Measurements from ENCODE around the gene CRY2.

CRY2 gene

GRCh38 chr11:45913942-45914635 lies 66.8 kb downstream of the CRY2 start:
- no peak overlapping the region for H3K9ac ChIP-seq (ENCODE audit: low read length)
- H3K79me2 ChIP-seq (ENCODE audit: control insufficient read depth, insufficient read depth, low read length), result no peaks in the 10 kb centered on the region
- no peak overlapping the region for H4K5ac ChIP-seq (ENCODE audit: low read length)
- no CpG with 5 or more reads among the region's 22 CpGs for WGBS (ENCODE audit: extremely low coverage, insufficient coverage, low lambda C conversion rate)
- no peaks in the 10 kb centered on the region for H3K79me1 ChIP-seq (ENCODE audit: low read length)
- H4K8ac ChIP-seq (ENCODE audit: low read depth, low read length), result no peak overlapping the region
- no peak overlapping the region for H2BK15ac ChIP-seq (replicated peaks; ENCODE audit: low read depth)
- H3K18ac ChIP-seq (ENCODE audit: low read length), result no peak overlapping the region
- DNase-seq, result no peak
- H3K4me2 ChIP-seq (ENCODE audit: low read length), result no peak overlapping the region
- no peak overlapping the region for H3K23ac ChIP-seq (ENCODE audit: low read length)
- no peak overlapping the region for H2BK5ac ChIP-seq (ENCODE audit: low read length)
- H3K36me3 ChIP-seq (ENCODE audit: control insufficient read depth, insufficient read depth, low read length), result peaks cover 3% of the 10 kb centered on the region
- H3K4ac ChIP-seq (ENCODE audit: low read depth, low read length), result no peak overlapping the region
- H2BK120ac ChIP-seq (ENCODE audit: low read depth, low read length), result no peak overlapping the region
- H3K4me3 ChIP-seq (ENCODE audit: low read length), result no peak overlapping the region
- H3K56ac ChIP-seq (ENCODE audit: low read length), result no peak overlapping the region
- peaks cover 1% of the 10 kb centered on the region for H3K4me1 ChIP-seq (ENCODE audit: control insufficient read depth, low read depth, low read length)
- no peaks in the 10 kb centered on the region for H3K27me3 ChIP-seq (ENCODE audit: insufficient read depth, low read length, poor library complexity)
- no peak overlapping the region for H3K27ac ChIP-seq (ENCODE audit: low read depth, low read length)
- no peak overlapping the region for H2AK5ac ChIP-seq (ENCODE audit: low read length)

- Histone ChIP-seq H3K27me3 (ENCODE audit: insufficient read depth, low read length, poor library complexity) (no peaks in the 10 kb centered on the region), H3K56ac (ENCODE audit: low read length) (no peak overlapping the region), H3K23ac (ENCODE audit: low read length) (no peak overlapping the region), H2BK15ac (replicated peaks; ENCODE audit: low read depth) (no peak overlapping the region), H3K18ac (ENCODE audit: low read length) (no peak overlapping the region), H3K79me1 (ENCODE audit: low read length) (no peaks in the 10 kb centered on the region), H2AK5ac (ENCODE audit: low read length) (no peak overlapping the region), H4K5ac (ENCODE audit: low read length) (no peak overlapping the region), H3K27ac (ENCODE audit: low read depth, low read length) (no peak overlapping the region), H3K79me2 (ENCODE audit: control insufficient read depth, insufficient read depth, low read length) (no peaks in the 10 kb centered on the region), H3K4me1 (ENCODE audit: control insufficient read depth, low read depth, low read length) (peaks cover 1% of the 10 kb centered on the region), H4K8ac (ENCODE audit: low read depth, low read length) (no peak overlapping the region), H3K4me3 (ENCODE audit: low read length) (no peak overlapping the region), H3K9ac (ENCODE audit: low read length) (no peak overlapping the region), H3K4ac (ENCODE audit: low read depth, low read length) (no peak overlapping the region), H3K36me3 (ENCODE audit: control insufficient read depth, insufficient read depth, low read length) (peaks cover 3% of the 10 kb centered on the region), H2BK120ac (ENCODE audit: low read depth, low read length) (no peak overlapping the region), H2BK5ac (ENCODE audit: low read length) (no peak overlapping the region), H3K4me2 (ENCODE audit: low read length) (no peak overlapping the region)
- DNase-seq, result no peak
- no CpG with 5 or more reads among the region's 13 CpGs for WGBS (ENCODE audit: extremely low coverage, insufficient coverage, low lambda C conversion rate)
Measured at GRCh38 chr11:45915446-45915845, 68.2 kb downstream of the CRY2 start.

GRCh38 chr11:45917286-45917622 lies 70.0 kb downstream of the CRY2 start:
- H3K18ac ChIP-seq (ENCODE audit: low read length), result no peak overlapping the region
- H3K79me2 ChIP-seq (ENCODE audit: control insufficient read depth, insufficient read depth, low read length), result no peaks in the 10 kb centered on the region
- H3K23ac ChIP-seq (ENCODE audit: low read length), result no peak overlapping the region
- H3K36me3 ChIP-seq (ENCODE audit: control insufficient read depth, insufficient read depth, low read length), result peaks cover 3% of the 10 kb centered on the region
- DNase-seq, result no peak
- peak overlapping the region; percentile 81 for H3K56ac ChIP-seq (ENCODE audit: low read length)
- peak overlapping the region; percentile 60 for H3K4me3 ChIP-seq (ENCODE audit: low read length)
- H3K4ac ChIP-seq (ENCODE audit: low read depth, low read length), result peak overlapping the region; percentile 4
- H4K5ac ChIP-seq (ENCODE audit: low read length), result no peak overlapping the region
- H3K4me2 ChIP-seq (ENCODE audit: low read length), result peak overlapping the region; percentile 52
- H2BK120ac ChIP-seq (ENCODE audit: low read depth, low read length), result no peak overlapping the region
- H3K4me1 ChIP-seq (ENCODE audit: control insufficient read depth, low read depth, low read length), result peaks cover 1% of the 10 kb centered on the region
- H2BK5ac ChIP-seq (ENCODE audit: low read length), result no peak overlapping the region
- H3K27me3 ChIP-seq (ENCODE audit: insufficient read depth, low read length, poor library complexity), result no peaks in the 10 kb centered on the region
- peak overlapping the region; percentile 72 for H3K9ac ChIP-seq (ENCODE audit: low read length)
- no peak overlapping the region for H2BK15ac ChIP-seq (replicated peaks; ENCODE audit: low read depth)
- no peak overlapping the region for H2AK5ac ChIP-seq (ENCODE audit: low read length)
- no CpG with 5 or more reads among the region's 16 CpGs for WGBS (ENCODE audit: extremely low coverage, insufficient coverage, low lambda C conversion rate)
- peak overlapping the region; percentile 69 for H3K27ac ChIP-seq (ENCODE audit: low read depth, low read length)
- H3K79me1 ChIP-seq (ENCODE audit: low read length), result no peaks in the 10 kb centered on the region
- no peak overlapping the region for H4K8ac ChIP-seq (ENCODE audit: low read depth, low read length)

- H2AK5ac ChIP-seq (ENCODE audit: low read length), result no peak within 1 kb of the TSS
- DNase-seq, result peak; percentile 98
- peak within 1 kb of the TSS; percentile 47 for H2BK5ac ChIP-seq (ENCODE audit: low read length)
- H3K79me1 ChIP-seq (ENCODE audit: low read length), result no peaks in the 10 kb centered on the region
- H3K9ac ChIP-seq (ENCODE audit: low read length), result peak within 1 kb of the TSS; percentile 93
- no peak within 1 kb of the TSS for H2BK15ac ChIP-seq (replicated peaks; ENCODE audit: low read depth)
- no peaks in the 10 kb centered on the region for H3K79me2 ChIP-seq (ENCODE audit: control insufficient read depth, insufficient read depth, low read length)
- no peaks in the 10 kb centered on the region for H3K27me3 ChIP-seq (ENCODE audit: insufficient read depth, low read length, poor library complexity)
- H4K5ac ChIP-seq (ENCODE audit: low read length), result no peak within 1 kb of the TSS
- H3K36me3 ChIP-seq (ENCODE audit: control insufficient read depth, insufficient read depth, low read length), result peaks cover 3% of the 10 kb centered on the region
- H3K23ac ChIP-seq (ENCODE audit: low read length), result peak within 1 kb of the TSS; percentile 59
- H3K27ac ChIP-seq (ENCODE audit: low read depth, low read length), result peak within 1 kb of the TSS; percentile 69
- peak within 1 kb of the TSS; percentile 87 for H3K4me3 ChIP-seq (ENCODE audit: low read length)
- no peak within 1 kb of the TSS for H4K8ac ChIP-seq (ENCODE audit: low read depth, low read length)
- peak within 1 kb of the TSS; percentile 21 for H3K4ac ChIP-seq (ENCODE audit: low read depth, low read length)
- peaks cover 1% of the 10 kb centered on the region for H3K4me1 ChIP-seq (ENCODE audit: control insufficient read depth, low read depth, low read length)
- H3K56ac ChIP-seq (ENCODE audit: low read length), result peak within 1 kb of the TSS; percentile 92
- WGBS (ENCODE audit: extremely low coverage, insufficient coverage, low lambda C conversion rate), result no CpG with 5 or more reads among the region's 45 CpGs
- no peak within 1 kb of the TSS for H3K18ac ChIP-seq (ENCODE audit: low read length)
- H2BK120ac ChIP-seq (ENCODE audit: low read depth, low read length), result no peak within 1 kb of the TSS
- H3K4me2 ChIP-seq (ENCODE audit: low read length), result peak within 1 kb of the TSS; percentile 94
Measured at GRCh38 chr11:45917623-45918330, 70.5 kb downstream of the CRY2 start, which contains the start of gene PEX16. Gene PEX16, minus strand, starts transcription at chr11:45917877. Its CDS starts 66 bp downstream, at chr11:45917811.

GRCh38 chr11:45918331-45918941 lies 71.2 kb downstream of the CRY2 start:
- peak overlapping the region; percentile 59 for H3K23ac ChIP-seq (ENCODE audit: low read length)
- peak overlapping the region; percentile 65 for H3K27ac ChIP-seq (ENCODE audit: low read depth, low read length)
- H2AK5ac ChIP-seq (ENCODE audit: low read length), result no peak overlapping the region
- no peak overlapping the region for H4K5ac ChIP-seq (ENCODE audit: low read length)
- no peaks in the 10 kb centered on the region for H3K79me2 ChIP-seq (ENCODE audit: control insufficient read depth, insufficient read depth, low read length)
- H3K18ac ChIP-seq (ENCODE audit: low read length), result no peak overlapping the region
- H3K56ac ChIP-seq (ENCODE audit: low read length), result peak overlapping the region; percentile 92
- DNase-seq, result peak; percentile 73
- H4K8ac ChIP-seq (ENCODE audit: low read depth, low read length), result no peak overlapping the region
- H3K9ac ChIP-seq (ENCODE audit: low read length), result peak overlapping the region; percentile 93
- H3K36me3 ChIP-seq (ENCODE audit: control insufficient read depth, insufficient read depth, low read length), result peaks cover 1% of the 10 kb centered on the region
- no CpG with 5 or more reads among the region's 38 CpGs for WGBS (ENCODE audit: extremely low coverage, insufficient coverage, low lambda C conversion rate)
- peak overlapping the region; percentile 47 for H2BK5ac ChIP-seq (ENCODE audit: low read length)
- no peak overlapping the region for H2BK15ac ChIP-seq (replicated peaks; ENCODE audit: low read depth)
- no peaks in the 10 kb centered on the region for H3K79me1 ChIP-seq (ENCODE audit: low read length)
- peak overlapping the region; percentile 87 for H3K4me3 ChIP-seq (ENCODE audit: low read length)
- H3K27me3 ChIP-seq (ENCODE audit: insufficient read depth, low read length, poor library complexity), result no peaks in the 10 kb centered on the region
- peak overlapping the region; percentile 21 for H3K4ac ChIP-seq (ENCODE audit: low read depth, low read length)
- peak overlapping the region; percentile 94 for H3K4me2 ChIP-seq (ENCODE audit: low read length)
- H3K4me1 ChIP-seq (ENCODE audit: control insufficient read depth, low read depth, low read length), result peaks cover 1% of the 10 kb centered on the region
- H2BK120ac ChIP-seq (ENCODE audit: low read depth, low read length), result no peak overlapping the region

All from mesendoderm (in vitro differentiated cells).